Activated CD8-positive, alpha-beta memory T cell treated with anti-CD3 and anti-CD28 coated beads for 1 hour (primary cell): ENCODE measurements around the gene HLA-DRA.

ENCODE experiments used
- DNase-seq, 2 donors: peaks; one replicate each; pipeline ENCODE4 v3.0.0-alpha.2; 2020; ENCODE audit warnings: low read depth in 1 of 2; ENCODE audit errors: extremely low read depth in 1 of 2

The HLA-DRA gene

DNA sequence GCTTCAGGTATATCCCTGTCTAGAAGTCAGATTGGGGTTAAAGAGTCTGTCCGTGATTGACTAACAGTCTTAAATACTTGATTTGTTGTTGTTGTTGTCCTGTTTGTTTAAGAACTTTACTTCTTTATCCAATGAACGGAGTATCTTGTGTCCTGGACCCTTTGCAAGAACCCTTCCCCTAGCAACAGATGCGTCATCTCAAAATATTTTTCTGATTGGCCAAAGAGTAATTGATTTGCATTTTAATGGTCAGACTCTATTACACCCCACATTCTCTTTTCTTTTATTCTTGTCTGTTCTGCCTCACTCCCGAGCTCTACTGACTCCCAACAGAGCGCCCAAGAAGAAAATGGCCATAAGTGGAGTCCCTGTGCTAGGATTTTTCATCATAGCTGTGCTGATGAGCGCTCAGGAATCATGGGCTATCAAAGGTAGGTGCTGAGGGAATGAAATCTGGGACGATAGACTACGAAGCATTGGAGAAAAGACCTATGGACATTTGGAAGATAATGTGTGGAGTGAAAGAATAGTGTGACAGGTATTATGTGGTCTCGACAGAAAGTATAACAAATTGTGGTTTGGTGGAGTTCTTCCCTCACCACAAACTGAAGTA lies at the start of gene HLA-DRA:
Gene HLA-DRA (plus strand): TSS at position 286 of the 613 bp plus-strand sequence. CDS start 64 bp downstream, at position 350.
- DNase-seq: no peak

DNA sequence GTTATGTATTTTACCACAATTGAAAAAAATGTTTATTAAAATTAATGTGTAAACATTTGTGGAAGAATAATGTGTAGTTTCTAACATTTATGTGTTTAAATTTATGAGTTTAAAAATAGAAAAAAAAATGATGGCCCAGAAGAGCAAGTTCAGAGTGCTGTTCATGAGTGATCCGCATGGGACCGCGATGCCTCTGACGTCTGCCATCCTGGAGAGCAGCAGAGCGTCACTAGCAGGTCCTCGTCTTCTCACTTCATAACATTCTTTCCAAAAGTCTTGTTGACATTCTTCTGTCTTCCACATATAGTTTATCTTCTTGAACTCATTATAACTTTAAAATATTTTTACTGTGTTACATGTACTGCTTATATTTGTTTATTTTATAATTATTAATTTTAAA lies 48.2 kb upstream of the HLA-DRA start:
- DNase-seq: no peak

DNA sequence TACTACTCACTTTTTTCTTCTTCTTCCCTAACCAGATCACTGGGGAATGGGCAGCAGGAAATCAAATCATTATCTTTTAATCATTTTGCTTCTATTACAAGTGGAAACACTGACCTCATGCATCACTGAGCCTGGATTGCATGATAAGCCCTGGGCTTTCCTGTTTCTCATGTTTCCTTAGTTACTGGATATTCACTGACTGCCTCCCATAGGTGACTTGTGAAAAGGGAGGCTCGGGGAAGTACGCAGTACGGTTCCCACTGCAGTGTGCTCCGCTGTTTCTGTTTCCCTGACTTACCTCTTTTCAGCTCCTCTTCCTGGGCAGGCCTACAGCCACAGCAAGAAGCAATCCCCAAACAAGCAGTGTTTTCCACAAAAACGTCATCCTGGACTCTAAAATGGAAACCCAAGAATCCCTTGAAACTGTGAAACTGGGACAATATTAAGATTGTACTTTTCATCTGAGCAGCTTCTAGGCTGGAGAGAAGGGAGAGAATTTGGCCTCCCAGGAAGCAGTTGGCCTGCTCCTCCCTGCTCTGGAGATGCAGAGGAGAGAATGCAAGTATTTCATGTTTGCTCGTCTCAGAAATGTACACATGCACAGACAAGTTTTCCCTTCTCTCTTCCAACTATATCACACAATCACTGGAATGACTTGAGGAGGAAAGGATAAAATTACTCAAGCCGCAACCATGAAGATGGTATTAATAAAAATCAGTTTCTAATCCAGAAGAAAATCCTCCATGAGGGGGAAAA lies 45.8 kb upstream of the HLA-DRA start:
- DNase-seq: no peak

DNA sequence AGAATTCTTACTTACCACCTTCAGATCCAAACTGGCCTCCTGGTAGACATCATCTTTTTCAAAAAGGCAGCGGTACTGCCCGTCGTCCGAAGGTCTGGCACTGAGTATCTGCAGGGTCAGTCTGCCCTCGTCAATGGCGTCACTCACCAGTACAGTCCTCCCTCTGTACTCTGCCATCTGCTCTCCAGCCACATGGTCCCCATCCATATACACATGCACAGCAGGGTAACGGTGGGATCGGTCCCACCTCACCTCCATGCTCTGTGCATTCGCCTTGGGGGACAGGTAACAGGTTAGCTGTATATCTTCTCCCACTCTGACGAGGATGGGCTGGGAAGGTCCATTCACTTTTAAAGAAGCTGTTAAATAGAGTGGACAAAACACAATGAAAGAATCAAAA lies 43.7 kb upstream of the HLA-DRA start:
- no peak for DNase-seq

DNA sequence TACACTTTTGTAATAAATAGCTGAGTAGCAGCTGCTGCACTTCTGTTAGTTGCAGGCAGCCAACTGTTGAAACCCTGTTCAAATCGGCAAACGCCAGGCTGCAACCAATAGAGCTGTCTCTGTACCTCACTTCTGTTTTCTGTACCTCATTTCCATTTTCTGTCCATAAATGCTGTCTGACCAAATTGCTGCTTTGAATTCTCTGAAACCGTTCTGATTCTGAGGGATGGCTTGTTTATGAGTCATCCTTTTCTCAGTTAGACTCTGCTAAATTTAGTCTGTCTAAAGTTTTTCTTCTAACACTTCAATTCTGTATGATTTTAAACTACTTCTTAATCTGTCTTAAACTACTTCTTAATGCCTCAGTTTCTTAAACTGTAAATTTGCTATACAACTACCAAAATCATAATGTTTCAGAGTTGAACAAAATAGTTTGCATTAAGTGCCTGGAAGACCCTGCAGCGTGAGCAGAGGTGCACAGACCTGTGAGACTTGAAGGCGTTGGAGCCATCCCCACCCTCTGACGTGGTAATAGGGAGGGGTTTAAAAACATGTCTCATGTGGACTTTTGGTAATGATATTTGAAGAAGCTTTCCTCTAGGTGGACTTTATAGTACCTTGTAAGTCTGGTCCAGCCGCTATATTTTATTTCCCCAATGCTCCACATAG lies 42.3 kb upstream of the HLA-DRA start:
- DNase-seq: no peak

DNA sequence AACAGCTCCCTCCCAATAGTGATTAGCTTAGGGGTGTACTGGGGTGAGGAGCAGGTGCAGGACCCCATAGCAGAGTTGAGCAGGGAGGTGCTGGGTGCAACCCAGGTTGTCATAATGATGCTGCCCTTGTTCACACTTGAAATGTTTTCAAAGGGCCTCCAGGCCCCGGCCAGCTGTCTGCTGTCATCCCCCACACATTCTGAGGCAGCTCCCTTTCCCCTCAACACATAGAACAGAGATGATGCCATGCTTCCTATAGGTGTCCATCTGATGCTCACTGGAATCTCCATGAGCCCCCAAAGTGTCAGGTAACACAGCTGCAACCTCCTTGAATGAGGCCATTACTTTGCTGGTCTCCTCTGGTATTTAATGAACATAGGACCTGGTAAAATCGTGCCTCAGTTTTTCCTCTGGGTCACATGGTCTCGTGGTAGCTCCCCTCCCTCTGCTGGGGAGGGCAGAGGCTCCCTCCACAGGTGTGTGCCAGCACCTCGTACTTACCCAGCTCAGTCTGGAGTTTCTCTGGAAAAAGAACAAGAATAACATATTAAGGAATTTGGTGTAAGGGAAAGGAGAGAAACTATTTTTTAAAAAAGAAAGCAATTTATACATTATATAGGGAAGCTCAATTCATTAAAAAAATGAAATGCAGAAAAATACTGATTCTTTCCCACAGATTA lies 38.3 kb upstream of the HLA-DRA start:
- DNase-seq: no peak

DNA sequence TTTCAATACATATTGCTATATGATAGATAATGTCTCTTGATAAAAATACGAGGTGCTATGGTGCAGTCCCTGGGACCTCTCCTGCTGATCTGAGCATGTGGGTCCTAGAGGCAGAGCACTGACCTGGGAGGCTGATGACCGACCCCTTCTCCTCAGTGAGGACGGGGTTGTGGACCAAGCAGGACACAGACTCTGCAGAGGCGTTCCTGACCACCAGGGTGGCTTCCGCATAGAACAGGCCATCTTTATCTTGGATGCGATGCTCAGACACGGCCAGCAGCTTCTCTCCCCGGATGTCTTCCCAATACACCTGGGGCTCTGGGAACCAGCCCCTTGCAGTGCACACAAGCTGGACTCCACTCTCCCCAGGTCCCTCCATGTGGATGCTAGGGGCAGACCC lies 36.9 kb upstream of the HLA-DRA start:
- no peak for DNase-seq

DNA sequence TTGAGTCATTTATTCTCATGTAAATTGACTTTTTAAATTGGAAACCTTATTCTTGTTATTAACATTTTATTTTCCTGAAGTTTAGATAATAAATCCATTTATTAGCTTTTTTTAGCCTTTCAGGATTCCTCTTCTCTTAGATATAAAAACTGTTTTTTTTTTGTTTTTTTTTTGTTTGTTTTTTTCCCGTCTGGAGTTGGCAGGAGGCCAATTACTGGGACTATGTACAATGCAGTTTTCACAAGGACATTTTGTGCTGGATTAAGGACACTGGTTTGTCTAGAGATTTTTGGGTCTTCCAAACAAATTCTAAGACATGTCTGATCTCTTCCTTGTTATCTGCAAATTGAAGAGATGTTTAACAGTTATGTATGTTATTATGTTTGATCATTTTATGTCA lies 34.0 kb upstream of the HLA-DRA start:
- DNase-seq: no peak

DNA sequence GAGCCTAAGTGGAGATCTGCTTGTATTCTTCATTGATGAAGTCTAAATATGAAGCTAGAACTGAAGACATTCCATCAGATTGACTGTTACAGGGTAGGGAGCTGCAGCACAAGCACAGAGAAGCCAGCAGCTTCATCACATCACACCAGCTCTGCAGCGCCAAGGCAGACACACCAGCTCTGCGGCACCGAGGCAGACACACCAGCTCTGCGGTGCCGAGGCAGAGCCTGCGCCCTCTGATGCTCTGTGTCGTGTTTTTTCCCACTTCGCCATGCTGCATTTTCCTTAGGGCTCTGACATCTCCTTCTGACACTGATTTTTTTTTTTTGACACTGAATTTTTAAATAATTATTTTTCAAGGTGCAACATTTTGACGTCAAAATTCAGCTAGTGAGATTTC lies 33.5 kb upstream of the HLA-DRA start:
- DNase-seq: no peak

DNA sequence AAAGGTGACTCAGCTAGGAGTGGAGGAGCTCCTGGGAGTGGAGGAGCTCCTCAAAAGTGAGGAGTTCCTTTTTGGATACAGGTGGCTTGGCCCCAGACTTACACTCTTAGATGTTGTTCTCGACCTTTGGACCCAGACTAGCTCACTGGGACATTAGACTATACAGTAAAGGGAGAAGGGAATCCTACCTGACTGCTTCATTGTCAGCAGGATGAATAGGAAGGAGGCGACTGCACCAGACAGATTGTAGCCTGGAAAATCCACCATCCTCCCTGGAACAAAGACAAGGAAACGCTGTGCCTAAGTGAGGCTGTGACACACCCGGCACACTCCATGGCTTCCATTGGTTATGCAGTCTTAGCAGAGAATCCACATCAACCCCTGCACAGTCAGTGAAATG lies 32.8 kb upstream of the HLA-DRA start, which contains the start of gene BTNL2:
Gene BTNL2 (minus strand): TSS at position 325 of the 400 bp plus-strand sequence. CDS start 58 bp downstream, at position 267.
- no peak for DNase-seq

DNA sequence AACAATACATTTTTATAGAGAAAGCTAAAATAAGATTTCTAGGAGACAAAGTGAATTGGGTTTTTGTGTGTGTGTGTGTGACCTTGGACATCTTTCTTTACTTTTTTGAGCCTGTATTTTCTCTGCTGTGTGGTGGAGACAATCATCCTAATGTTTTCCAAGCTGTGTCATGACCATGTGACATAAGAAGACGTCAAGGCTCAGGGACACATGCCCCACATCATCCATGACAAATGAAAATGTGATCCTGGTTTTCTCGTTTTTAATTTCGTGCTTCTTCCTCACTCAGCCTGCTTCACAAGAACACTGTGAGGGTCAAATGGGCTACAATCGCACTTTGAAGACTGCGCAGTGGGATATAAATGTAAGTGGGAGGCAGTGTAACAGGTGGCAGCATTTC lies 28.8 kb upstream of the HLA-DRA start:
- no peak for DNase-seq

DNA sequence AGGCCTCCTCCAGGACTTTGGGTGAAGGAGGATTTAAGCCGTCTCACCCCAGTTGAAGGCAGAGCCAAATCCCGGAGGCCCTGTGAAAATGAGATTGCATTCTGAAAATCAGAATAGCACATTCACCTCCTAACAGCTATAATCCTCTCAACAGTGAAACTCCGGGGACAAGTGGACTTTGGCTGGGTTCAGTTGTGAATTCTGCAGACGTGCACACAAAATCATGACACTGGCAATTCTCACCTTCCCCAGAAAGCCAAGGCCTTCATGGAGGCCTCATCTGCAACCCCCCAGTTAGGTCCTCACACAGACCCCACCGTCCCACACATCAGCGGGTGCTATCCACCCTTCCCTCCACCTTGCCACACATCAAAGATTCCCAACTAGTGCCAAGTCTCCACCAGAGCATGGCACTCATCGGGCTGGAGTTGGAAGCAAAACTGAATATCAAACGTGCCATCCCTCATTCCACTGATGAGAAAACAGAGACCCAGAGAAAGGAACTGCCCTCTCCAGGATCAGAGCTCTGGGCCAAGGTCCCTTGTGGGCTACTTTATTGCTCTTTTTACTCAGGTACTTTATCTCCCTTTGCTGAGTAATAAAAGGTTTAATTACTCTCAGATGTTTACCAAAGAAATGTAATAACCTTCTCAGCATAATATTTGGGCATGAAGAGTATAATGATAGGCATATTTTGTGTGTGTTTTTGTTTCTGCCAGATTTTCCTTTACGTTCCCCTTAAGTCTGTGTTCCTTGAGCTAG lies 27.9 kb upstream of the HLA-DRA start:
- DNase-seq: no peak

DNA sequence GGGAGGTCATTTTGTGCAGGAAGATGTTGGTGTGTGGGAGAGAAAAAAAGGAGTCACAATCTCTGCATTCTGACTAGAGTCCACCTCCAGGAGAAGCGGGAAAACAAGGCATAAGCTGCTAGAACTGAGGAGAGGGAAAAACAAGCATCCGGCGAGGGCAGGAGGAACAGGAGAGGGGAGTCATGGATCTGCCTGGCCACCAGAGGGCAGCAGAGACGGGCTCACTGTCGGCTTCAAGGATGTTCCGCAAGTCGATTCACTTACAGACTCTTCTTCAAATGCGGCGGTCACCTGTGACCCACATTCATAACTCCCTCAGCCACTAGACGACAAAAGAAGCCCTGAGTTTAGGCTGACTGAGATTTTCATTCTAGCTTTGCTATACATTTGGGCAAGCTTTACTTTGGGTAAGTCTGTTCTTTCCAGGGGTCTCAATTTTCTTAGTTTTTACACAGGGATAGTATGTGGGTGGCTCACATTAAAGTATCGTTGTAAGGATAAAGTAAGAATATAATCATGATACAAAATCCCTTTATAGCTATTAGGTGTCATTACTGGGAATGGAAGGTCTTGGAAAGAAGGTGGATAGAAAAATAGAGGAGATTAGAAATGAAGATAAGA lies 26.1 kb upstream of the HLA-DRA start:
- DNase-seq: peak; percentile 69 to 83

DNA sequence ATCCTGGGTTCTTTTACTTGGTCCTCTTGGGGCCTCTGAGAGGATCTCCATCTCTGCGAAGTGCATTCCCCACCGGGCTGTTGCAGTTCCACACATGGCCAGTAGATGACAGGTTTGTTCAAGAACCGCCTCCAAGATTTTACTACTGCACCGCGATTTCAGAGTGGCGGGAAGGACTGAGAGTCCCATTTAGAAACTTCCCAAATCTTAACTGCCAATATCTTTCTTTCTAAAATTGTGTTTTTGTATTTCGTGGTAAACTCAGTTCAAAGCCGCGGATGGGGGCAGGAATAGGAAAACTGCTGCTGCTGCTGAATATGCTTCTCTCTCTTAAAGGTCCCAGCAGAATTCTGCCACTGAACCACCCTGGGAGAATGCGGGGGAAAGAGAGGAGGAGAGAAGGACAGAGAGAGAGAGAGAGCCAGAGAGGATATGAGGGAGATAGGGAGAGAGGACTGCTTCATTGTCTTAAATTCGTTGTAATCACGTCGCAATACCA lies 24.1 kb upstream of the HLA-DRA start:
- DNase-seq: peak; percentile 44 to 63

DNA sequence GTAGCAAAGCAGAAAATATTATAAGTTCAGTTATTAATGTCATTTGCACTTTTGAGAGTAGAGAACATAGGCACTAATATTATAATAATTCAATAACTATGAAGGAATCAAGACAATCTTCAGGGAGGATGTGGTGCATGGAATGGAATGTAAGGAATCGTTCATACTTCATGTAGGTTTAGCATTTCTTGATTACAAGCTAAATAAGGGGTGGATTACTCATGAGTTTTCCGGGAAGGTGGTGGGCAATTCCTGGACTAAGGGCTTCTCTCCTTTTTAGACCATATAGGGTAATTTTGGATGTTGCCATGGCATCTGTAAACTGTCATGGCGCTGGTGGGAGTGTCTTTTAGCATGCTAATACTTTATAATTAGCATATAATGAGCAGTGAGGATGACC lies 23.7 kb upstream of the HLA-DRA start:
- DNase-seq: no peak

DNA sequence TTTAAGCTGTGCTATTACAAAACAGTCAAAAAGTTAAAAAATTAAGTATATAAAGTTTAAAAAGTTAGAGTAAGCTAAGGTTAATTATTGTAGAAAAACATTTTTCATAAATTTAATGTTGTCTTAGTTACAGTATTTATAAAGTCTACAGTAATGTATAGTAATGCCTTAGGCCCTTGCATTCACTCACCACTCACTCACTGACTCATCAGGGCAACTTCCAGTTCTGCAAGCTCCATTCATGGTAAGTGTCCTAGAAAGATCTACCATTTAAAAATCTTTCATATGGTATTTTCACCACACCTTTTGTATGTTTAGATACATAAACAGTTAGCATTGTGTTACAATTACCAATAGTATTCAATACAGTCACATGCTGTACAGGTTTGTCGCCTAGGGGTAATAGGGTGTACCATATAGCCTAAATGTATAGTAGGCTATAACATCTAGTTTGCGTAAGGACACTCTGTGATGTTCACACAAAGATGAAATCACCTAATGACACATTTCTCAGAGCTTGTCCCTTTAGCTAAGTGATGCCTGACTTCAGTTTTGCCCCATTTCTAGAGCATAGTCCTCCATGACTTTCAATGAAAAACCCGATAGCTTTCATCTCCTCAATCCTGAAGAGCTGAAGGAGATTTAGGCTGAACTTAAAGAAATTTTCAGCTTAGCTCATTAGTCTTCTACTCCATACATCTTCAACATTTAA lies 14.9 kb upstream of the HLA-DRA start:
- no peak for DNase-seq

DNA sequence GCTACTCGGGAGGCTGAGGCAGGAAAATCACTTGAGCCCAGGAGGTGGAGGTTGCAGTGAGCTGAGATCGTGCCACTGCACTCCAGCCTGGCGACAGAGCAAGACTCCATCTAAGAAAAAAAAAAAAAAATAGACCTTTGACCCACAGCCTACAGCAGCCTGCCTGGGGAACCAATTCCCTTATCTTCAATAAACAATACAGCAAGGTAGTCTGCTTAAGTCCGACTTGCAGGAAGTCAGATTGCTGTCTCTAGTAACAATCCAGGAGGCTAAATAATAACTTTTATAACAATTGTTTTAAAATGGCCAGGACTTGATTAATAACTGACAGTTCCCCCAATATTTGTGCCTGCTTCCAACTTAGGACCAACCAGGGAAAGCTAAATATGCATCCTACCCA lies 13.3 kb upstream of the HLA-DRA start:
- DNase-seq: no peak

DNA sequence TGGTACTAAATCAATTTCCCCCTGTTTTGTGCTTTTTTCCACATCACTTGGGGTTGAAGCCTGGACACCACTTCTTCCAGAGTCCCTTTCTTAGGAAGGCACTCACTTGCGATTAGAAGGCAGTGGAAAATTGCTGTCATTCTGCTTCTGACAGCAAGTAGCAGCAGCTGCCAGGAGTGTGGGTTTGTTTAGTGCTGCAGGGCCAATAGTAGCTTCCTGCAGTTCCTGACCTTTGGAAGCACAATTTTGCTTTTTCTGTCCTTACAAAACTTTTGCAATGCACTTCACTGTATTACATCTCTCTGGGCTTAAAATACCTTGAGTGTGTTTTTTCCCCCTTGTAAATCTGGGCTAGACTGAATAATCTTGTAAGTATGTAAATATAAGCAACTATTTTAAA lies 12.5 kb upstream of the HLA-DRA start:
- DNase-seq: no peak

DNA sequence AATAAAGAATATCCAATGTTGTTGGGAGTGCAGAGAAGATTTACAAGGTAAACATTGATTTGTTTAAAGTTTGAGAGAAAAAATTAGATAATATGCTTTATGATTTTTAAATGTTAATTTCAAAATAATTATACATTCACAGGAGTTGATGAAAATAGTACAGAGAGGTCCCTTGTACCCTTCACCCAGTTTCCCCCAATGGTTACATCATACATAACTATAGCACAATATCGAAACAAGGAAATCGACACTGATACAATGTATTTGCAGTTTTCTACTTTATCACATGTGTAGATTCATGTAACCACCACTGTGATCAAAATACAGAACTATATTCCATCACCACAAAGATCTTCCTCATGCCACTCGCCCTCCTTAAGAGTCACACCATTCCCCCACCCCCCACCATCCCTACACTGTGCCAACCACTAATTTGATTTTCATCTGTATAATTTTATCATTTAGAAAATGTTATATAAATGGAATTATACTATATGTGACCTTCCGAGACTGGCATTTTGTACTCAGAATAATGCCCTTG lies 11.7 kb upstream of the HLA-DRA start:
- DNase-seq: no peak
